Pancreas (tissue), 10 donors: Measurements from ENCODE around the gene EXOC6. TPM values are rescaled to one million over a fixed set of nuclear protein-coding genes. Genes with fewer than 3 reads are reported as not detected.

Source experiments
- ATAC-seq, 4 donors: fragments of 200-7000 bp; cut with Tn5 transposase; one replicate each; pipeline versions ENCODE4 v1.8.0 to v1.9.1; 2020; ENCODE audit warnings: mild to moderate bottlenecking in 4 of 4, moderate library complexity in 4 of 4
- DNase-seq, 6 donors: peaks; one replicate each; pipeline ENCODE4 v3.0.0-alpha.2; 2020
- FAIRE-seq: peaks from 2 replicates; lab custom pipeline; 2012; peaks lifted over from hg19 to GRCh38; lab: Jason Lieb, UNC
- H3K27ac ChIP-seq, 4 donors: fragments of 200-600 bp; sonication (generic); 1 replicate in 3 of 4; 2 replicates in 1 of 4; pipeline versions ENCODE4 v1.5.0 to v1.8.0; 2020
- H3K27me3 ChIP-seq, 4 donors: fragments of 200-600 bp; one replicate each; pipeline ENCODE4 v1.8.0; 2021
- H3K36me3 ChIP-seq, 3 donors: fragments of 200-600 bp; sonication (generic) in 1 of 3; one replicate each; pipeline versions ENCODE4 v1.5.0 to v1.8.0; 2020 to 2021
- H3K4me1 ChIP-seq, 3 donors: fragments of 200-600 bp; one replicate each; pipeline ENCODE4 v1.8.0; 2021
- H3K4me3 ChIP-seq, 4 donors: fragments of 200-600 bp; sonication (generic) in 2 of 4; one replicate each; pipeline versions ENCODE4 v1.5.0 to v1.8.0; 2020 to 2021
- H3K9me3 ChIP-seq, 4 donors: fragments of 200-600 bp; one replicate each; pipeline ENCODE4 v1.8.0; 2021
- WGBS, 2 donors: extraction: QIAGEN DNeasy Blood & Tissue Kit; methylation state at CpG; one replicate each; pipeline ENCODE4 v1.1.7; 2013; 5-methylcytosine and 5-hydroxymethylcytosine counted together
- intact Hi-C, 3 donors: fragments of 100-400 bp; cut with DNase I; formaldehyde crosslinking; loops; one replicate each; pipeline versions ENCODE4 v1.11.1 to v1.14.2; 2022
- polyA plus RNA-seq, 2 donors: library from polyadenylated mRNA; stranded (reverse); fragments of 200-250 nt; gene quantifications; one replicate each; pipeline ENCODE4 v1.2.3, GENCODE V29; 2013
- total RNA-seq, 6 donors: library from RNA; stranded (reverse); fragmentation: NEBNext Ultra II Directional in 4 of 6; extraction: Animal tissue kit (Norgen Biotek cat#: 25700) in 4 of 6; gene quantifications; one replicate each; pipeline versions ENCODE4 v1.2.1 to v1.2.4, GENCODE V29; 2021 to 2023
- TF ChIP-seq, protein P1 (sequence below), 4 donors: fragments of 200-600 bp; sonication (generic) in 3 of 4; IDR thresholded peaks; one replicate each; pipeline versions ENCODE4 v1.5.0 to v1.8.0; 2021; ENCODE audit warnings: antibody characterized with exemption in 4 of 4
- donor health status: healthy with polysubstance abuse.
- donor health status: DM: no; HTN: no; CAD: no; lungs with moderate emphysema.
- donor health status: DM: no; HTN: no; CAD: no.
- donor health status: control.
- donor health status: control.
- donor health status: Bipolar disorder and iron deficiency.
- donor health status: DM: yes; HTN: yes; CAD: no.
- donor health status: DM: no; HTN: no; CAD: no.
- donor health status: DM: no; HTN: no; CAD: no.
- donor health status: DM: yes; HTN: yes; CAD: no.

EXOC6 gene
- total and polyA plus RNA-seq, 8 donors = 4.2 to 10.3 (median 7.3) TPM

- TF ChIP-seq, protein P1, sequence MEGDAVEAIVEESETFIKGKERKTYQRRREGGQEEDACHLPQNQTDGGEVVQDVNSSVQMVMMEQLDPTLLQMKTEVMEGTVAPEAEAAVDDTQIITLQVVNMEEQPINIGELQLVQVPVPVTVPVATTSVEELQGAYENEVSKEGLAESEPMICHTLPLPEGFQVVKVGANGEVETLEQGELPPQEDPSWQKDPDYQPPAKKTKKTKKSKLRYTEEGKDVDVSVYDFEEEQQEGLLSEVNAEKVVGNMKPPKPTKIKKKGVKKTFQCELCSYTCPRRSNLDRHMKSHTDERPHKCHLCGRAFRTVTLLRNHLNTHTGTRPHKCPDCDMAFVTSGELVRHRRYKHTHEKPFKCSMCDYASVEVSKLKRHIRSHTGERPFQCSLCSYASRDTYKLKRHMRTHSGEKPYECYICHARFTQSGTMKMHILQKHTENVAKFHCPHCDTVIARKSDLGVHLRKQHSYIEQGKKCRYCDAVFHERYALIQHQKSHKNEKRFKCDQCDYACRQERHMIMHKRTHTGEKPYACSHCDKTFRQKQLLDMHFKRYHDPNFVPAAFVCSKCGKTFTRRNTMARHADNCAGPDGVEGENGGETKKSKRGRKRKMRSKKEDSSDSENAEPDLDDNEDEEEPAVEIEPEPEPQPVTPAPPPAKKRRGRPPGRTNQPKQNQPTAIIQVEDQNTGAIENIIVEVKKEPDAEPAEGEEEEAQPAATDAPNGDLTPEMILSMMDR (IDR thresholded peaks at IDR 0.05) = no peak
- Histone ChIP-seq H3K27me3 (no peaks in the 10 kb centered on the region), H3K27ac (no peak overlapping the region), H3K36me3 (no peaks in the 10 kb centered on the region), H3K4me3 (no peak overlapping the region), H3K9me3 (no peaks in the 10 kb centered on the region), H3K4me1 (no peaks in the 10 kb centered on the region)
- intact Hi-C loops = no loop called here
- WGBS, 2 donors = 90 to 94% methylated on average over 2 of the region's 2 CpGs
- FAIRE-seq (no peak), ATAC-seq (no peak), DNase-seq (no peak)
These were observed 180.6 kb downstream of the EXOC6 start for GRCh38 chr10:93028883-93029282.

- ATAC-seq (peak in 1 of 4 donors; percentile 26), DNase-seq (no peak), FAIRE-seq (no peak)
- H3K27ac ChIP-seq = no peak overlapping the region
- H3K4me3 ChIP-seq = no peak overlapping the region
- intact Hi-C loops = no loop called here
- H3K9me3 ChIP-seq = no peaks in the 10 kb centered on the region
- no peaks in the 10 kb centered on the region for H3K27me3 ChIP-seq
- no peaks in the 10 kb centered on the region for H3K36me3 ChIP-seq
- TF ChIP-seq, protein P1 (IDR thresholded peaks at IDR 0.05) = no peak
- no peaks in the 10 kb centered on the region for H3K4me1 ChIP-seq
These were observed 182.1 kb downstream of the EXOC6 start for GRCh38 chr10:93030409-93030808.

GRCh38 chr10:93032105-93032808 is 183.9 kb downstream of the EXOC6 start:
- WGBS, 2 donors = 92% methylated on average over 5 of the region's 5 CpGs
- no peak overlapping the region for H3K4me3 ChIP-seq
- no peak for FAIRE-seq
- ATAC-seq = no peak
- no peaks in the 10 kb centered on the region for H3K4me1 ChIP-seq
- intact Hi-C loops = no loop called here
- TF ChIP-seq, protein P1 (IDR thresholded peaks at IDR 0.05) = no peak
- no peak overlapping the region for H3K27ac ChIP-seq
- H3K27me3 ChIP-seq = no peaks in the 10 kb centered on the region
- no peaks in the 10 kb centered on the region for H3K36me3 ChIP-seq
- DNase-seq = no peak
- H3K9me3 ChIP-seq = no peaks in the 10 kb centered on the region

GRCh38 chr10:93032809-93033137 is 184.5 kb downstream of the EXOC6 start:
- no peaks in the 10 kb centered on the region for H3K36me3 ChIP-seq
- DNase-seq = no peak
- TF ChIP-seq, protein P1 (IDR thresholded peaks at IDR 0.05) = no peak
- FAIRE-seq = no peak
- no peak overlapping the region for H3K4me3 ChIP-seq
- WGBS, 2 donors = 94 to 96% methylated on average over 1 of the region's 1 CpG
- no peaks in the 10 kb centered on the region for H3K9me3 ChIP-seq
- no peaks in the 10 kb centered on the region for H3K4me1 ChIP-seq
- intact Hi-C loops = no loop called here
- H3K27ac ChIP-seq = no peak overlapping the region
- no peak for ATAC-seq
- no peaks in the 10 kb centered on the region for H3K27me3 ChIP-seq

DNA sequence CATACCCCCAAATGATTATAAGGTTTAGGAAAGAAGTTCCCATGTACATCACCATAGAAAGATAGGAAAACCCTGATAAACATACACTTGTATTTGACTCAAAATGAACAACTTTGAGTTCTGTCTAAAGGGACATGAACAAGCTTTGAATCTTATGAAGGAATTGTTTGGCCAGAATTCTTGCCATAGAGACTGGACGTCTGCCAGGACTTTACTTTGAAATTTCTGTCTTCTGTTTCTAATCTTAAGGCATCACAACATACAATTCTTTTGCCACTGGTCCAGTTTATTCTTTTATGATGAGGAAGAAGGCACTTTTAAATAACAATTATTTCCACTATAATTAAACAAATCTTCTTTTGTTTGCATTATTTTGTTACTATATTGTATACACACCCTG is 186.1 kb downstream of the EXOC6 start:
- no peaks in the 10 kb centered on the region for H3K9me3 ChIP-seq
- H3K36me3 ChIP-seq = no peaks in the 10 kb centered on the region
- no peak for FAIRE-seq
- H3K27me3 ChIP-seq = no peaks in the 10 kb centered on the region
- H3K4me3 ChIP-seq = no peak overlapping the region
- TF ChIP-seq, protein P1 (IDR thresholded peaks at IDR 0.05) = no peak
- DNase-seq = no peak
- no peak for ATAC-seq
- intact Hi-C loops = no loop called here
- no peaks in the 10 kb centered on the region for H3K4me1 ChIP-seq
- WGBS, 2 donors = 62 to 69% methylated on average over 1 of the region's 1 CpG
- no peak overlapping the region for H3K27ac ChIP-seq
